ENCODE measurements around the gene TRERF1. TPM values are rescaled to one million over a fixed set of nuclear protein-coding genes. Genes with fewer than 3 reads are reported as not detected.

Gene TRERF1
- total RNA-seq, 1 experiment from 2014 or later = 14.5 TPM

DNA sequence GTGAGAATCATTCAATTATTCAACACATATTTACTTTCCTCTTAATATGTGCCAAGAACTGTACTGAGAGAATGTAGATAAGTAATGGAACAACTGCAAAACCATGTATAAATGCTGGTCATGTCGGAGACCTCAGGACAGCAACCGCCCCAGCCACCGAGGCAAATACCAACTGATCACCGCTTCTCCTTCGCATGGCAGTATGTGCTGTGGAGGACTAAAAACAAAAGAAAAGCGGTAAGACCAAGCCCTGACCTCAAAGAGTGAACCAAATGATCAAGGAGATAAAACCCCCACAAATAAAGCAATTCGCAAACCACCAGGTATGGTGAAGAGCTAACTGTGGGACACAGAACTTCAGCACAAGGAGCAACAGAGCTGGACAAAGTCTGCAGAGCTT lies 104.3 kb downstream of the TRERF1 start:
- no peaks in the 10 kb centered on the region for H3K9me3 ChIP-seq (ENCODE audit: insufficient read depth, low read depth)
- no peak for DNase-seq
- no peak for TF ChIP-seq EZH2 (IDR thresholded peaks at IDR 0.05; ENCODE audit: low read depth)
- TF ChIP-seq, protein P1, sequence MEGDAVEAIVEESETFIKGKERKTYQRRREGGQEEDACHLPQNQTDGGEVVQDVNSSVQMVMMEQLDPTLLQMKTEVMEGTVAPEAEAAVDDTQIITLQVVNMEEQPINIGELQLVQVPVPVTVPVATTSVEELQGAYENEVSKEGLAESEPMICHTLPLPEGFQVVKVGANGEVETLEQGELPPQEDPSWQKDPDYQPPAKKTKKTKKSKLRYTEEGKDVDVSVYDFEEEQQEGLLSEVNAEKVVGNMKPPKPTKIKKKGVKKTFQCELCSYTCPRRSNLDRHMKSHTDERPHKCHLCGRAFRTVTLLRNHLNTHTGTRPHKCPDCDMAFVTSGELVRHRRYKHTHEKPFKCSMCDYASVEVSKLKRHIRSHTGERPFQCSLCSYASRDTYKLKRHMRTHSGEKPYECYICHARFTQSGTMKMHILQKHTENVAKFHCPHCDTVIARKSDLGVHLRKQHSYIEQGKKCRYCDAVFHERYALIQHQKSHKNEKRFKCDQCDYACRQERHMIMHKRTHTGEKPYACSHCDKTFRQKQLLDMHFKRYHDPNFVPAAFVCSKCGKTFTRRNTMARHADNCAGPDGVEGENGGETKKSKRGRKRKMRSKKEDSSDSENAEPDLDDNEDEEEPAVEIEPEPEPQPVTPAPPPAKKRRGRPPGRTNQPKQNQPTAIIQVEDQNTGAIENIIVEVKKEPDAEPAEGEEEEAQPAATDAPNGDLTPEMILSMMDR (conservative IDR thresholded peaks at IDR 0.05) = no peak
- H3K4me2 ChIP-seq = no peak overlapping the region
- no peaks in the 10 kb centered on the region for H4K20me1 ChIP-seq (ENCODE audit: insufficient read depth)
- H3K9me2 ChIP-seq (ENCODE audit: insufficient read depth) = no peaks in the 10 kb centered on the region
- H3K27me3 ChIP-seq (ENCODE audit: insufficient read depth, low read depth) = no peaks in the 10 kb centered on the region
- peaks cover 12% of the 10 kb centered on the region for H3K4me1 ChIP-seq (replicated peaks; ENCODE audit: insufficient read depth)
- H2AFZ ChIP-seq = no peak overlapping the region
- ChIA-PET CTCF (no interaction called here), POLR2A (ENCODE audit: unreplicated experiment) (no interaction called here)
- no peak overlapping the region for H3K27ac ChIP-seq
- no peaks in the 10 kb centered on the region; the same call in 1 of the 2 replicates for H3F3A ChIP-seq (ENCODE audit: insufficient read depth, low read depth)
- H3K4me3 ChIP-seq = no peak overlapping the region
- intact Hi-C loops (cut with micrococcal nuclease; ENCODE audit: unreplicated experiment) = no loop called here
- H3K36me3 ChIP-seq (ENCODE audit: low read depth) = no peaks in the 10 kb centered on the region
- BruUV-seq (replicated peaks) = no TSS peak
- H3K79me2 ChIP-seq (ENCODE audit: low read depth) = 0 out of 2 replicates have a peak, but pooled peaks cover 5% of the 10 kb centered on the region

DNA sequence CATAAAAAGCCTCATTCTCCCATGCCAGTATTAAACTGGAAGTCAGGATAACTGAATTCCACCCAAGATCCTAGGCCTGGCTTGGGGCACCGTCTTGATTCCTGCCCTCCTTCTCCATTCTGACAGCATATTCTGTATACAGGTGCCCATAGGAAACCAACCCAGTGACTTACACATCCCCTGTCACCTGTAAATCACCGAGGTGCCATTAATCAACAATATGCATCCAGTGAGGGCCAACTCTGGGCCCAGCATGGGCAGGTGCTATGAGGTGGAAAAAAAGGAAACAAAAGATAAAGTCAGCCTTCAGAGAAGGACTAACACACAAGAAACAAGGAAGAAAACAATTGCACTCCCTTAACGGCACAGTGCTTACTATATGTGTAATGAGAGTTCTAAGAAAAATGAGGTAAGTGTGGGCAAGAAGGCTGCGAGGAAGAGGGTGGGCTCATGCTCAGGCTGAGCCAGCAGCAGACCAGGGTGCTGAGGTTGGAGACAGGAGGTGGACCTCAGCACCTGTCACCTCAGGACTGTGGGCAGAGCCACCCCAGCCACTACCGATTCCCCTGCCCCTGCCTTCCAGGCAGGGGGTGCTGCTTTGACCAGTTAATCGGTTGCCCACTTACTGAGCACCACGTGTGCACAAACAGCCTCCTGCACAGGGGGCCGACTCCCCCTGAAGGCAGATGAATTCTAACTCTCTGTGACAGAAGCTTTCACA lies 105.9 kb downstream of the TRERF1 start:
- CTCF ChIA-PET = interaction anchor here (0.6 kb wide), 1 partner anchor 261 kb away, joined by 6 read pairs; no protein-coding TSS in a partner anchor
- BruUV-seq (replicated peaks) = no TSS peak
- Histone ChIP-seq H3F3A (ENCODE audit: insufficient read depth, low read depth) (peaks cover under 1% of the 10 kb centered on the region; the same call in 1 of the 2 replicates), H3K27ac (no peak overlapping the region), H3K36me3 (ENCODE audit: low read depth) (no peaks in the 10 kb centered on the region), H2AFZ (no peak overlapping the region), H4K20me1 (ENCODE audit: insufficient read depth) (no peaks in the 10 kb centered on the region), H3K4me1 (replicated peaks; ENCODE audit: insufficient read depth) (peaks cover 18% of the 10 kb centered on the region), H3K9me2 (ENCODE audit: insufficient read depth) (no peaks in the 10 kb centered on the region), H3K79me2 (ENCODE audit: low read depth) (peaks cover 16% of the 10 kb centered on the region; the same call in 1 of the 2 replicates), H3K27me3 (ENCODE audit: insufficient read depth, low read depth) (no peaks in the 10 kb centered on the region), H3K4me2 (no peak overlapping the region), H3K9me3 (ENCODE audit: insufficient read depth, low read depth) (no peaks in the 10 kb centered on the region), H3K4me3 (no peak overlapping the region)
- intact Hi-C loops (cut with micrococcal nuclease; ENCODE audit: unreplicated experiment) = no loop called here
- DNase-seq = no peak
- POLR2A ChIA-PET (ENCODE audit: unreplicated experiment) = no interaction called here
- TF ChIP-seq, protein P1 (conservative IDR thresholded peaks at IDR 0.05) = no peak
- no peak for TF ChIP-seq EZH2 (IDR thresholded peaks at IDR 0.05; ENCODE audit: low read depth)

DNA sequence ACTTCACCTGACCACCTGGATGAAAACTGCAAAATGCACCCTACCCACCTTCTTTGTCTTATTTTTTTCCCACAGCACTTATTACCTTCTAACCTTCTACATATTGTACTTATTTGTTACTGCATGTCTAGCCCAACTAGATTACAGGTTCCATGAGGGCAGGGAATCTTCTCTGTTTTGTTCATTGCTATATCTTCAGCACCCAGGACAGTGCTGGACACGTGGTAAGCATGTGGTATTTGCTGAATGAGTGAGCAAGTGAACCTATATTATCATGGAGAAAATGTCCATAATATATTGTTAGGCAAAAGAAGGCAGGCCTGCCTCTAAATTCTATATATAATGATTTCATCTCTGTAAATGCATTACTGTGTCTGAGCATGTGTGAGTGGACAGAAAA lies 107.0 kb downstream of the TRERF1 start:
- TF ChIP-seq, protein P1 (conservative IDR thresholded peaks at IDR 0.05) = no peak
- TF ChIP-seq EZH2 (IDR thresholded peaks at IDR 0.05; ENCODE audit: low read depth) = no peak
- POLR2A ChIA-PET (ENCODE audit: unreplicated experiment) = no interaction called here

More for the DNA sequence above, 107.0 kb downstream of the TRERF1 start:
- Histone ChIP-seq H3K4me3 (no peak overlapping the region), H3K9me3 (ENCODE audit: insufficient read depth, low read depth) (no peaks in the 10 kb centered on the region), H3F3A (ENCODE audit: insufficient read depth, low read depth) (peaks cover 11% of the 10 kb centered on the region), H3K27ac (no peak overlapping the region), H3K36me3 (ENCODE audit: low read depth) (no peaks in the 10 kb centered on the region), H3K4me1 (replicated peaks; ENCODE audit: insufficient read depth) (peaks cover 26% of the 10 kb centered on the region), H3K27me3 (ENCODE audit: insufficient read depth, low read depth) (no peaks in the 10 kb centered on the region), H4K20me1 (ENCODE audit: insufficient read depth) (no peaks in the 10 kb centered on the region), H3K9me2 (ENCODE audit: insufficient read depth) (no peaks in the 10 kb centered on the region), H3K79me2 (ENCODE audit: low read depth) (peaks cover 21% of the 10 kb centered on the region; the same call in 1 of the 2 replicates), H2AFZ (no peak overlapping the region), H3K4me2 (no peak overlapping the region)
- intact Hi-C loops (cut with micrococcal nuclease; ENCODE audit: unreplicated experiment) = no loop called here
- CTCF ChIA-PET = no interaction called here
- BruUV-seq (replicated peaks) = no TSS peak
- no peak for DNase-seq
